ENCODE measurements around the gene DONSON. TPM values are rescaled to one million over a fixed set of nuclear protein-coding genes. Genes with fewer than 3 reads are reported as not detected.
"Not testable (repeated sequence)": the region's sequence is repeated elsewhere in the genome, so short reads cannot be mapped to it uniquely, and the experiment has no call there.

Gene DONSON
- total RNA-seq, 2 experiments from 2014 or later, result 36.8 to 41.5 TPM

GRCh38 chr21:33619726-33620125, 31.2 kb upstream of the DONSON start:
- DNase-seq (no peak), ATAC-seq (no peak)
- Mint-ChIP-seq H3K4me1 (ENCODE audit: low read depth) (no peaks in the 10 kb centered on the region), H3K27ac (no peak overlapping the region), H3K27me3 (no peaks in the 10 kb centered on the region), H3K9me3 (no peaks in the 10 kb centered on the region), H3K36me3 (ENCODE audit: low read depth) (peaks cover 6% of the 10 kb centered on the region), H3K4me3 (no peak overlapping the region)
- no peak for TF ChIP-seq CTCF (IDR thresholded peaks at IDR 0.05)
- POLR2A ChIA-PET, result interaction anchor here (1.3 kb wide), 1 partner anchor 9 kb away, joined by 3 read pairs; no protein-coding TSS in a partner anchor
- intact Hi-C loops (cut with micrococcal nuclease), result no loop called here
- CTCF ChIA-PET, result interaction anchor here (0.7 kb wide), 1 partner anchor 14 kb away, joined by 3 read pairs; no protein-coding TSS in a partner anchor

- peaks cover 6% of the 10 kb centered on the region for H3K36me3 Mint-ChIP-seq (ENCODE audit: low read depth)
- CTCF ChIA-PET, result interaction anchor here (2.2 kb wide), 1 partner anchor 13 kb away, joined by 6 read pairs; no protein-coding TSS in a partner anchor
- H3K4me3 Mint-ChIP-seq, result no peak overlapping the region
- no peak for DNase-seq
- H3K27me3 Mint-ChIP-seq, result no peaks in the 10 kb centered on the region
- ATAC-seq, result no peak
- H3K27ac Mint-ChIP-seq, result no peak overlapping the region
- TF ChIP-seq CTCF (IDR thresholded peaks at IDR 0.05), result no peak
- H3K4me1 Mint-ChIP-seq (ENCODE audit: low read depth), result no peaks in the 10 kb centered on the region
- intact Hi-C loops (cut with micrococcal nuclease), result no loop called here
- H3K9me3 Mint-ChIP-seq, result no peaks in the 10 kb centered on the region
- POLR2A ChIA-PET, result no interaction called here
These were observed 29.9 kb upstream of the DONSON start for GRCh38 chr21:33618407-33618806.

- H3K4me3 Mint-ChIP-seq; POLR2A ChIA-PET; intact Hi-C loops (cut with micrococcal nuclease); ATAC-seq; H3K4me1 Mint-ChIP-seq (ENCODE audit: low read depth); H3K36me3 Mint-ChIP-seq (ENCODE audit: low read depth); H3K9me3 Mint-ChIP-seq; H3K27me3 Mint-ChIP-seq; H3K27ac Mint-ChIP-seq; DNase-seq: not testable (repeated sequence)
- CTCF ChIA-PET, result interaction anchor here (1.0 to 2.2 kb wide), 2 partner anchors 12 to 19 kb away, joined by 3 to 6 read pairs; no protein-coding TSS in a partner anchor
These were observed 29.1 kb upstream of the DONSON start for GRCh38 chr21:33617565-33617964.

- POLR2A ChIA-PET, result interaction anchor here (1.6 kb wide), 1 partner anchor 9 kb away, joined by 3 read pairs; no protein-coding TSS in a partner anchor
- TF ChIP-seq CTCF (IDR thresholded peaks at IDR 0.05), result no peak
- no peak for DNase-seq
- Mint-ChIP-seq H3K36me3 (ENCODE audit: low read depth) (peaks cover 7% of the 10 kb centered on the region), H3K4me1 (ENCODE audit: low read depth) (no peaks in the 10 kb centered on the region), H3K27ac (no peak overlapping the region), H3K27me3 (no peaks in the 10 kb centered on the region), H3K4me3 (no peak overlapping the region), H3K9me3 (no peaks in the 10 kb centered on the region)
- intact Hi-C loops (cut with micrococcal nuclease), result no loop called here
- CTCF ChIA-PET, result no interaction called here
- ATAC-seq, result no peak
These were observed 22.7 kb upstream of the DONSON start for GRCh38 chr21:33611006-33611744.

- ChIA-PET POLR2A (no interaction called here), CTCF (interaction anchor here (1.2 to 1.5 kb wide), 3 partner anchors 18 to 51 kb away, joined by 4 to 5 read pairs (median 5); partner anchors contain the start of gene DONSON)
- ATAC-seq (no peak), DNase-seq (no peak)
- intact Hi-C loops (cut with micrococcal nuclease), result no loop called here
- H3K36me3 Mint-ChIP-seq (ENCODE audit: low read depth), result peaks cover 4% of the 10 kb centered on the region
- H3K4me3 Mint-ChIP-seq, result no peak overlapping the region
- TF ChIP-seq CTCF (IDR thresholded peaks at IDR 0.05), result no peak
- no peaks in the 10 kb centered on the region for H3K27me3 Mint-ChIP-seq
- peaks cover 4% of the 10 kb centered on the region for H3K4me1 Mint-ChIP-seq (ENCODE audit: low read depth)
- peak overlapping the region; percentile 9 for H3K27ac Mint-ChIP-seq
- H3K9me3 Mint-ChIP-seq, result no peaks in the 10 kb centered on the region
These were observed 20.1 kb upstream of the DONSON start for GRCh38 chr21:33608559-33608958.
